ENCODE data around the gene TCF12.

Gene TCF12

DNA sequence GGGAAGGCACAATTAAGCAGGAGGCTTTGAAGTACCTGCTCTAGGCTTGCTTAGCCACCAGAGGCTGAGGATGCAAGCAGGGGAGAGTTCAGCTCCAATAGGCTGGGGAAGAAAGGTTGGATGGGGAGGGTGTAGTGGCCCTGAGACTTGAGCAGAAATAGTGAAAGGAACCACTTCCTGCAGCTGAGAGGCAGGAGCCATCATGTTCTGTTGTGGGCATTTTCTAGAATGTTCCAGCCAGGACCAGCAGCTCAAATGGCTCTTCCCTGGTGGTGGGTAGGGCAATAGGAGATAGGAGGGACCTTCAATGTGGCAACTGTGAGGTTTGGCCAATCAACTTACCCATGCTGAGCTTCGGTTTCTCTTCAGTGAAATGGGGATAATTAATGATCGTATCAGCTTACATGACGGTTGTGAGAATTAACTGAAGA, 378.7 kb downstream of the TCF12 start:
- DNase-seq (ENCODE audit: low read depth in 2 of 2) = no peak

DNA sequence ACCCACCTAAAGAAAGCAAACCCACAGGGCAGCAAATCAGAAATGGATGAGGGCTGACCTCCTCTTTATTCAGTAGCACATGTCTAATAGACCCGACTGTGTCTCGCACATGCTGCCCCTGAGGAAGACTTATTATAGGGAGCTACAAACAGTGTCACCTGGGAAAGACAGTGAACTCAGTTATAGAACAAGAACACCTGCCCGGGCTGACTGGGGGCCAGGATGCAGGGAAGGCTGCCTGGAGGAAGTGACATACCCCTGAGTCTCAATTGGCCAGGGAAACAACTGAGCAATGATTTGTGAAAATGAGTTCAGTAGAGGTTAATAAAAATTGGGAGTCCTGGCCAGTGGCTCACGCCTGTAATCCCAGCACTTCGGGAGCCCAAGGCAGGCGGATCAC, 379.2 kb downstream of the TCF12 start:
- no peak for DNase-seq (ENCODE audit: low read depth in 2 of 2)

DNA sequence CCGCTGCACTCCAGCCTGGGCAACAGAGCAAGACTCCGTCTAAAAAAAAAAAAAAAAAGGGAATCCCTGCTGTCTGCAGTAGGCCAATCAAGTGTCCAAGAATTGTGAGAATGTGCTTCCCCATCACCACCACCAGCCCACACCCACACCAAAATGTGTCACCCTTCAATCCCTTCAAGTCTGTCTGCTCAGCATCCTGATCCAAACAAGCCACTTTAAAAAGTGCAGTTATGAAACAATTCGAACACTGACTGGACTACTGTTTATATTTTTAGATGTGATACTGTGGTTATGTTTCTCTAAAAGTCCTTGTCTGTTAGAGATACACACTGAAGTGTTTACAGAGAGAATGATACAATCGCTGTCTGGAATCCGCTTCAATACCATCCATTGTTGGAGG, 379.8 kb downstream of the TCF12 start:
- no peak for DNase-seq (ENCODE audit: low read depth in 2 of 2)

DNA sequence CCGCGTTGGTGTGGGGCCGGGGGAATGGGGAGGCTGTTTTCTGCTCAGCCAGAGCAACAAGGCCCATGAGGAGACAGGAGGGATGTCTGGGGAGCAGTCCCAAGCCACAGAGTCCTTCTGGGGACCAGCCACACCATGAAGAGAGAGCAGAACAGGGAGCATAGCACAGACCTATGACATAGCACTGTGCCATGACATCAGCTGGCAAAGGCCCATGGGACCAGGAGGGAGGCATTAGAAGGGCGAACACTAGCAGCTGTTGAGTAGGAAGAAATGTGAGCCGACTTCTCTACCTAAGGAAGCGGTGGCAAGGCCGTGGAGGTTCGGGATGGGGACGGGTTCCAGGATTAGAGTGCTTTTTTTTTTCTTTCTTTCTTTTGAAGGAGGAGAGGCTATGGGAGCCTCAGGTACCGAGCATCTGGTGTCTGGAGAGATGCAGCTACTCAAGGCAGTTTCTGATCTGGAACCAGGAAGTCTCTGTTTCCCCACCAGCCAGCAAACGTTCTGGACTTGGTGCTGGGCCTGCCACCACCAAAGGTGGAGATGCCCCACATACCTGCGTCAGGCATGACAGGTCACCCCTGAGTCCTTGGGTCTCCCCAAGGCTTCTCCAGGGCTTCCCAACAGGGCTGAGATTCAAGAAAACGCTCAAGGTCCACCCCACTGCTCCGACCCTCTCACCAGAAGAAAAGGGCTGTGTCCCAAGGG, 380.6 kb downstream of the TCF12 start:
- no peak for DNase-seq (ENCODE audit: low read depth in 2 of 2)

DNA sequence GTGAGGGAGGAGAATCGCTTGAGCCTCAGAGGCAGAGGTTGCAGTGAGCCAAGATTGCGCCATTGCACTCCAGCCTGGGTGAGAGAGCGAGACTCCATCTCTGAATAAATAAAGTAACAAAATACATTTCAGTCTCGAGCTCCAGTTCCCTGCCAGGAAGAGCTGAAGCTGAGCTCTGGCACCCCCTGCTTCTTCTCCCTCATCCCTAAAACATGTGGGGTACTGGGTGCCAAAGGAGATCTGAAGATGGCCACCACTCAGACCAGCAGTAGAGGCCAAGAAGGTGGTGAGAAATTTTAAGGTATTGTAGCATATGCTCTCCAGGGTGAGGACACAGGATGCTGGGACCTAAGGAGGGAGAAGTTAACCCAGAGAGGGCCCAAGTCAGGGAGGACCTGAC, 382.9 kb downstream of the TCF12 start:
- no peak for DNase-seq (ENCODE audit: low read depth in 2 of 2)

DNA sequence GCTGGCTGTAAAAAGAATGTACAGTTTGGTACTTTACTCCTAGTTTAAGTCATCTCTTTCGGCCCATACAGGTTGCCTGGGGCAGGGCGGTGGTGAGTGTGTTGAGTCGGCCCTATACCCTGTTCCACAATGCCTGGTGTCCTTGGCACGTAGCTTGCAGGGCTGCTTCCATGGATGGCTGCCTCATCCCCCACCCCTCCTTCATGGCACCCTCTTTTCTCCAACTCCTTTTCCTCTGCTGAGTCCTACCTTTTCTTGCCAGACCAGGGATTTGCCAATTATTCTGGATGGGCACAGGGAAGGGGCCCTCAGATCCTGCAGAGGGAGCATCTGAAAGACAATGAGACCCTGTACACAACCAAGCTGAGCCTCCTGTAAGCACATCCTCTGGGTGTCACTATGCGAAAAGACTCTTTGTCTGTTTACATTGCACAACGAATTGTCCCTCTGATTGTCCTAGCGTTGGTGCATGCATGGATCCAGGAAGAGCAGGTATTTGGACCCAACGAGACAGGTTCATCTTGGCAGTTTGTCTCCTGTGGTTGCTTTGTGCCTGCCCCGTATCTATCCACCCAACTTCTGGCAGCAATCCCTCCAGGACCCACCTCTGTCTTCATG, 384.3 kb downstream of the TCF12 start:
- no peak for DNase-seq (ENCODE audit: low read depth in 2 of 2)

DNA sequence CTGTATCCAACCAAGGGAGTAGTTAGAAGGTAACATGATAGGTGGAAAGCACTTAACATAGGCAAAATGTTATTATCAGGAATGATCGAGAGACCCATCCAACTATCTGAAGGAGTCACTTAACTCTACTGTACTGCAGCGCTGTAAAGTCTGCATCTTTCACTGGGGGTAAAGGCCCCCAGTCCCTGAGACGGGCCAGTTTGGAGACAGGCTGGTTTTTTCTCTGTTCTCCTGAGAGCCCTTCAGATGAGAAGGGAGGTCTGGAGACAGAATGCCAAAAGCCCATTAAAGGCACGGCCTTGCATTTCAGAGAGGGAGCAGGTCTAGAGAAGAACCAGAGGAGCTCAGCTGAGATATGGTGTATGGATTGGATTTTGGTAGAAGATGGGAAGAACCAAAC, 386.6 kb downstream of the TCF12 start:
- DNase-seq (ENCODE audit: low read depth in 2 of 2) = no peak

DNA sequence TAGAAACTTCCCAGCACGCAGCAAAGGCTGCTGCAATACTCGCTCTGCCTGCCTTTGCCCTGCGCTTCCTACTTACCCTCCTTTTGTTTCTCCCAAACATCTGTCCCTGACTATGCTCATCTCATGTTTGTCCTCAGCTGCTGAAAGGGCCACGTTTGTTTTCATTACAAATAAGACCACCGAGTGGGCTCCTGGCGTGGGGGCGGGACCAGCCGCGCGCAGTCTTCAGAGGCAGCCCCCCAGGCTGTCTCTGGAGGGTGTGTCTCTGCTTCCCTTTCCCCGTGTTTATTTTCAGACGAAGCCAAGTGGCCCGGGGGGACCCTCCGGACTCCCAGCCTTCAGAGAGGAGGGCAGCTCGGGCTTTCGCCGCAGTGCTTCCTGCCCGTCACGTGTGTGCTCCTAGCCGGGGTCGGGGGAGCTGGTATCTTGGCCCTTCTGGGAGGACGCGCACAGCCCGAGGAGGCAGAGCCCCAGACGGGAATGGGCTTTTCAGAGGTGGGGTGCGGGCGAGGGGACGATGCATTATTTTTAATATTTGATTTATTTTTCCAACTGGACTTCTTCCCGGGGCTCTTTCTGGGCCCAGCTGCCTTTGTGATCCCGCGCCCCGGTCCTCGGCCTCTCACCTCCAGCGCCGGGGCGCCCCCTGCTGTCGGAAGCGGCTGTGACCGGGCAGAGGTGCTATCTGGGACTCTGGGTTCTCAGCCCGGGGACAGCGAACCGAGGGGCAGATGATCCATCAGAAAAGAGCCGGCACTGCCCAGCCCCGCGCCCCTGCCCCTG, 387.9 kb downstream of the TCF12 start:
- DNase-seq (ENCODE audit: low read depth in 2 of 2) = peak; percentile 60 to 76

DNA sequence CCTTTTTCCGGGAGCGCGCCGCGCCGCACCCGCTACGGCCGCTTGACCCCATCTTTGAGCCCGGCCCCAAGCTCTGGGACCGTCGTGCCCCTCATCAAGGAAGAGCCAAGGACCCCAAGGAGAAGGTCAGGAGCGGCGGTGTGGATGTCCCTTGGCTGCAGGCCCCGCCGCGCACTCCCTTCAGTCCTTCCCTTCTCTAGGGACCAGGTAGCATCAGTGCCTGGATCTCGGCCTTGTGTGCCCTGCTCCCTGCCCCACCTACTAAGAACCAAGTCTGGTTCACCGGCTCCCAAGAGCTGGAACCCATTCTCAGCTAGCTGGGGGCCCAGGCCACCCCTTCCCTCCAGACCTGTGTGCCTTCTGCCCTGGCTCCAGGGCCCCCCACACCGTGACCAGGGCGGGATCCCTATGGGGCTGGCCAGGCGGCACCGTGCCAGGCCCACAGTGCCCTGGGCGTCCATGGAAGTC, 388.5 kb downstream of the TCF12 start:
- DNase-seq (ENCODE audit: low read depth in 2 of 2) = no peak

DNA sequence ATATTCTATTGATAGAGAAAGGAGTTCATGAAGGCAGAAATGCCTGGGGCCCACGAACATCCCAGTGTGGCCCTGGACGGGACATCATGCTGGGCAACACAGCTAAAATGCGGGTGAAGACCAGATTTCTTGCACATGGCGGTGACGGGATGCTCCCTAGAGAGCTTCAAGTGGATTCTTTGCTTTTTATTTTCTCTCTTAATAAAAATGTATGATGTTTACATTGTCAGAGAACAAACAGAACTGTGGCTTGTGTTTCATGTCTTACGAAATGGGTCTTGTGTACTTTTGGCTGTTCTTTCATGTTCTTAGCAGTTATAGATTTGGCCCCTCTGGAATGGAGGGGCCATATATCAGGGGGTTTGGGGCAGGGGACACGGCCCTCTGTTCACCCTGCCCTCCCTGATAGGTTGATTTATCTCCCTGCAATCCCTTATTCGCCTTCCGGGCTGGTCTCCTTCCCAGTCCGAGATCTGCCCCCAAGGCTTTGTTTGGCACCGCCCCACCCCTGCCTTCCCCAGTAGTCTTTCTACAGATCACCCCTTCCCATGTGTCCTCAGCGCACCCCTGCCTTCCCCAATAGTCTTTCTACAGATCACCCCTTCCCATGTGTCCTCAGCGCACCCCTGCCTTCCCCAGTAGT, 389.2 kb downstream of the TCF12 start:
- no peak for DNase-seq (ENCODE audit: low read depth in 2 of 2)

DNA sequence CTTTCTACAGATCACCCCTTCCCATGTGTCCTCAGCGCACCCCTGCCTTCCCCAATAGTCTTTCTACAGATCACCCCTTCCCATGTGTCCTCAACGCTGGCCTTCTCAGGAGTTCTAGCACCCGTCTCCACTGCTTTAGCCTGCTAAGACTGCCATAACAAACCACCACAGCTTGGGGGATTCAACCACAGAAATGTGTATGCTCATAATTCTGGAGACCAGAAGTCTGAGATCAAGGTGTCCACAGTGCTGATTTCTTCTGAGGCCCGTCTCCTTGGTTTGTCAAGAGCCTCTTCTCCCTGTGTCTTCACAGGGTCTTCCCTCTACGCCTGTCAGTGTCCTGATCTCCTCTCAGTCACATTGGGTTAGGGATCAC, 389.7 kb downstream of the TCF12 start:
- no peak for DNase-seq (ENCODE audit: low read depth in 2 of 2)

DNA sequence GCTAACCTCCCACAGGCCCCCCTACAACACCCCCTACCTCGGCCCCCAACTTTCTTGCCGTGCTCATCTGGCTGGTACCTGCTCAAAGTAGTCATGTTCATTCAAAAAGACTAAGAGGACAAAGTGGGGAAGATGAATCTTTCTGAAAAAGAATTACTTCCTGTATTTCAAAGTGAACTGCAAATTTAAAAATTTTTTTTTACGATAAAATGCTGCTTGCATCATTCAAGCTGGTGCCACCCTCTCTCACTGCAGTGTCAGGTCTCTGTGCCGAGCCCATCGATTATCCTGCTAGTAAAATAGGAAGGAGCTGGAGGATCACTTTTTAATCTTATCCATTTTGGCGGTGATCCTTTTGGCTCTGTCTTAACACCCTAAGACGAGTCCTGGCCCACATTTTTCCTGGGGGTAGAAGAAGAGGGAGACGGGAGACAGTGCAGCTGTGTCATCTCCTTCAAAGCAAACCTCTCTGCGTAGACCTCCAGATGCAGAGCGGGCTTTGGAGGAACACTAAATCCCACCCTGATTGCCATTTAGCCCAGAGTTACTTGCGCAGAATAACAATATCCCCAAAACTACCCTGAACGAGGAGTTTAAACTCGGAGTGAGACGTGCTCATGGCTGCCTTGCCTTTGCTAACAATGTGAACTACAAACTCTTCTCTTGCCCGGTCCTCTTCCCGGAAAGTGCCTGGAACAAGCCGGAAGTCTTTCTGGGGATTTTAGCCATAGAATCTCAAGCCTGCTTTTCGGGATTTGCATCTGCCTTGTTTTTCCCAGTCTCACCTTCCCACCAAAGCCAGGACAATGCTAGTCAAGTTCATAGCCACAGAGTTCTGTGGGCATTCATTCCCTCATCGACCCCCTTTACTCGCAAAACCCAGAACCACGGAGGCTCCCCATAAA, 391.7 kb downstream of the TCF12 start:
- no peak for DNase-seq (ENCODE audit: low read depth in 2 of 2)

DNA sequence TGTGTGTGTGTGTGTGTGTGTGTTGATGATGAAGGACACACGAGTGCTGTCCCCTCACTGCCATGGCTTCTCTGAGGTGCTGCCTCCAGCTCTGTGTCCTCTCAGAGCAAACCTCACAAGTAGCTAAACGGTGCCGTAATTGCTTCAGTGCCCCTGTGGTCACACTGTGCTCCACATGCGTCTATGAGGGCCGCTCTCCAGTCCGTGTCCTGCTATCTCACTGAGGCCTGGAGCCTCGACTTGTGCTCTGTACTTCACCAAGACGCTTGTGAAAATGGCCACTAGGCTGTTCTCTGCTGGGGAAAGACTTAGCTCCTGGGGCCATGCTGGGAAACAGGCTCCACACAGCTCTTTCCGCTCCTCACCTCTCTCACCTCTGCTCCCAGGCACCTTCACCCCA, 392.4 kb downstream of the TCF12 start:
- DNase-seq (ENCODE audit: low read depth in 2 of 2) = no peak

DNA sequence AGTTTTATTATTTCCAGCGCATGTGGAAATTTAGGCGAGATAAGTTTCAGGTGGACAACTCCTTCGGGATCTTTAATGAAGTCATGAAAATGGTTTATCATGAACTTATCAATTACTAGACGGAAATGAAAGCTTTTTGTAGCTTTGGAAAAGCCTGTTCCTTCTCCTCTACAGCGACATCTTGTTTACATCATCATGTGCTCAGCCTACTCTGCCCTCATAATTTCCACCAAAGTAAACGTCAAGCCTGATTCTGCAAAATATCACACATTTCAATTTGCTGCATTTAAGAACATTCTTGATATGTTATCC, 393.5 kb downstream of the TCF12 start:
- no peak for DNase-seq (ENCODE audit: low read depth in 2 of 2)

DNA sequence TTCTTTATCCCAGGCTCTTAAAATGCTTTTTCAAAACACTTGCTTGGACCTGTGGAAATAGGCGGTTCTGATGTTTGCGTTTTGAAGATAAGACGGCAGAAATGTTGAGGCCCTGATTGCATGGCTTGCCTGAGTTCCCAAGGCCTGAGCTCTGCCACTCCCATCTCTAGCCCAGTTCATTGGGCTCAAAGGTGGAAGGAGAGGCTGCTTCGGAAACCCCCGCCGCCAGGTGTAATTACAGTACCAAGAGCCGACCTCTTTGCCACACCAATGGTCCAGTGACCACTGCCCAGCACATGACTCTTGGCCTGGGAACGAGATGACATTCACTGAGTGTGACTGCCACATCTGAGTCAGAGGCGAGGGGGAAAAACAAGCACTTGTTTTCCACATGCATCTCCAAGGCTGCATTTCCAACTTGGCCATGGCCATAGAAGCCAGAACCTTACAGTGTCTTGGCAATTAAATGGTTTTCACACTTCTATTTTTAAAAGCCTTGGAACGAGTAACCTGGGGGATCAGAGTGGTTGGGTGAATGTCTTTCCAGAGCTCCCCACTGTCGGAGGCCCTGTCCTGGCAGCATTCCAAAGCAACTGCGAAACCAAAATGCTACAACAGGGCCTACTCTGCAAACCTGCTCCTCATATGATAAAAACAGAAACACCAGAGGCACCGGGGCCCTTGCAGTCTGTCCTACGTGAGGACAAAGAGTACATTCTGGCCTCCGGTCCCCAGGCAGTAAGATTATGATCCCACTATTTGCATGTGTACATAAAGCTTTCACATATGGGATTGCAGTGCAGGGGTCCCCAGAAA, 394.1 kb downstream of the TCF12 start:
- no peak for DNase-seq (ENCODE audit: low read depth in 2 of 2)

DNA sequence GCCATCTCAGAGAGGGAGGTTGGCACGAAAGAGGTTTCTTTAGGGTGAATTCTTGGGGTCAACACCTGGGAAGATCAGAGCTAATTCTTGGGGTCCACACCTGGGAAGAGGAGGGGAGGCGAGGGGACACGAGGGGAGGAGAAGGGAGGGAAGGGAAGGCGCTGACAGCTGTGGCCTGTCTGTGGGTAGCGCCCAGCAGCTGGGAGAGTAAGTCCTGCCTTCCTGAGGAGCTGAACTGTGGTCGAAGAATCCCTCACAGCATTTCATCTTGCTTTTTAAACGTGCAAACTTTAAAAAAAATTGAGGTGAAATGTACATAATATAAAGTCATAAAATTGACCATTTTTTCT, 394.7 kb downstream of the TCF12 start:
- DNase-seq (ENCODE audit: low read depth in 2 of 2) = no peak

DNA sequence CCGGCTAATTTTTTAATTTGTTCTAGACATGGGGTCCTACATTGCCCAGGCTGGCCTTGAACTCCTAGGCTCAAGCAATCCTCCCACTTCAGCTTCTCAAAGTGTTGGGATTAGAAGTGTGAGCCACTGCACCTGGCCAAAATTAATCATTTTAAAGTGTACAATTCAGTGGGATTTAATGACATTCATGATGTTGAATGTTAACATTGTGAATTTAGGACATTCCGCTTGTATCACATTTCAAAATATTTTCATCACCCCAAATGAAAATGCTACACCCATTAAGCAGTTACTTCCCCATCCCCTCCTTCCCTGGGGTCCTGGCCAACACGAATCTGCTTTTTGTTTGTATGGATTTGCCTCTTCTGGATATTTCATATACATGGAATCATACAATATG, 395.8 kb downstream of the TCF12 start:
- DNase-seq (ENCODE audit: low read depth in 2 of 2) = no peak

DNA sequence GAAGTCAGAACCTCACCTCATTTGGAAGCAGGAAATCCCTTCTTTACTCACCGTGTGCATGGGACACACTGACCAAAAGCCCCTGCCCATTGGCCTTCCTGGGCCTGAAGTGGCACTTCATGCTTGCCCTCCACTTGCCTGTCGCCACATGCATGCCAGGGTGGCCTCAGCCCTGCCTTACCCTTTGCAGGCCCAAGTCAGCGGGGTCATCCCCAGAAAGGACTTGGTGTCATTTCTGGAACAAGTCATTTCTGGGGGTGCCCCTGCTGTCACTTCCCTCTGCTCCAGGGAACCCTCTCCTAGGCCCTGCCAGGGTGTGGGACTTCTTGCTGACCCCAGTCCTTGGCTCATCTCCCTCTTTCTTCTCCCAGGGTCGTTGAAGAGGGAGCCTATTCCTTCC, 398.0 kb downstream of the TCF12 start:
- no peak for DNase-seq (ENCODE audit: low read depth in 2 of 2)

DNA sequence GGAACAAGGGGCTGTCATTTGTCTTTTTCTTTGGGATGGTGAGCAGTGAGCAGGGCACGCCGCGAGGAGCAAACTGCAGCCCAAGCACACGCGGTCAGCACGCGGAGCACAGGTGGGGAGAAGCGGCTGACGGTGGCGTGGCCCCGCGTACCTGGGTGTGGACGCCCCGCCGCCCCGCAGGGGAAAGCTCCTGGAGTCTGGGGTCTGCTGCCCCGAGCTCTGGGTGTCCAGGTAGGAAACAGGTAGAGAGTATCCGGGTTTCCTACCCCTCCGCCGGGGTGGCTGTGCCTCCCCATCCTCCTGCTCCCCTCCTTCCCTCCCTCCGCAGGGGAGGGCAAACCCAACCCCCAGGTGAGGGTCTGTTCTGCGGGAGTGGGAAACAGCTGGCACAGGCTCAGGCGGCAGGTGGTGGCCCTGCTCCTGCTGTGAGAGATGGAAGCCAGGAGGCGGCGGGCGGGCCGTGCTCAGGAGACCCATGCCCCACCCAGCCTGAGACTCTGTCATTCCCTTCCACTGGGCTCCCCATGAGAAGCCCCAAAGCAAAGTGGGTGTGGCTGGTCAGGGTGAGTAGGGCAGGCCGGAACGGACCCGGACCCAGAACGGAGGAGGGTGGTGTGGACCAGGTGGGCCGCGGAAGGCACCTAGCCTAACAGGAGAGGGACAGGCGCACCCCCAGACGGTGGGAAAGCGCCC, 400.9 kb downstream of the TCF12 start:
- no peak for DNase-seq (ENCODE audit: low read depth in 2 of 2)

DNA sequence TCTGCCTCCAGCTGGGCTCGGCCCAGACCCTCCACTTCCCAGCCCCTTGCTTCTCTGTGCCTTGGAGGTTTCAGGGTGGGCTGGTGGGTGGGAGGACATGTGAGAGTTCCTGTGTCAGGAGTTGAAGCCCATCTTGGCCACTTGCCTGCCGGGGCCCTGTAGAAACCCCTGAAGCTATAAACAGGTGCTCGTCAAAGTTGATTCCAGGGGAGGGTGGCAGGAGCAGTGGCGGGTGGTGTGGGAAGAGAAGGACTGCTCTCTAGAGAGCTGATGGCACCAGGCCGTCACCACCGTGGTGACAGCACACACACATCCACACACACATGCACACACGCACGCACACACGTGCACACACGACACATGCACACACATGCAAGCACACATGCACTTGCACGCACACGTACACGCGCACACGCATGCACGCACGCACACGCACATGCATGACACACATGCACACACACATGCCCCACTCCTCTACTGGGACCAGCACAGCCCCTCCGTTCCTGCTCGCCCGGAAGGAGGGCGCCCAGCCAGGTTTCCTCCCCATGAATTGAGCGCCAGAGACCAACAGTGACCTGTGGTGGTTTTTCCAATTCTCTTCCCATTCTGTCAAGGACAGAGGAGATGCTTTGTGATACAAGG, 401.6 kb downstream of the TCF12 start:
- DNase-seq (ENCODE audit: low read depth in 2 of 2) = no peak
